ENCODE data around the gene LLGL1. TPM values are rescaled to one million over a fixed set of nuclear protein-coding genes. Genes with fewer than 3 reads are reported as not detected.

LLGL1 gene
- polyA plus RNA-seq, 2 of the 4 experiments (the other 2 are of a cell fraction) = 11.2 to 19.3 TPM

DNA sequence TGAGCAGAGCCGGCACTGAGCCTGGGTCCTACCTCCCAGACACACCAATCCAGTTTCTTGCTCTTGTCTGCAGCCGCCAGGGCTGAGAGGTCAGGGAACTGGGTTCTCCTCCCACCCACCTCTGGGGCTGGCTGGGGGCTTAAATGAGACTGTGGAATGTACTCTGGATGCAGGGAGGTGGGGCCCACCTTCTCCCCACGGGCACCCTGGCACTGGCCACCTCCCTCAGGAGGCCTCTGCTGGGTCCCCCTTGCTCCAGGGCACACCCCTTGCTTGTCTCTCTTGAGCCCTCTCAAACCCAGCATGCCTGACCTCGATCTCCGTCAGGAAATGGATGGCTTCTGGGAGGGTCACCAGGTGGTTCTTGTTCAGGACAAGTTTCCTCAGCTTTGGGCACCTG lies 26.7 kb downstream of the LLGL1 start:
- Histone ChIP-seq H3K4me1 (peaks cover 15% of the 10 kb centered on the region), H3K9me3 (no peaks in the 10 kb centered on the region), H3K4me3 (no peak overlapping the region), H3K27ac (no peak overlapping the region), H3K4me2 (no peak overlapping the region)
- POLR2A ChIA-PET = no interaction called here
- 90% methylated on average over 3 of the region's 5 CpGs for WGBS (ENCODE audit: missing lambda C conversion rate)
- no peak for ATAC-seq
- FAIRE-seq = no peak
- CTCF ChIA-PET = interaction anchor here (6.8 kb wide), 1 partner anchor 18 kb away, joined by 103 read pairs; no protein-coding TSS in a partner anchor
- TF ChIP-seq BHLHE40 (IDR thresholded peaks at IDR 0.05; ENCODE audit: low read depth, low read length) (no peak), KDM1A (IDR thresholded peaks at IDR 0.05; ENCODE audit: low read depth) (no peak), ZFP36 (IDR thresholded peaks at IDR 0.05; ENCODE audit: borderline replicate concordance, partially characterized antibody) (no peak), FOXS1 (CRISPR knock-in tag; IDR thresholded peaks at IDR 0.05) (no peak)
- DNase-seq (ENCODE audit: low read depth in 1 of 2, low spot score in 1 of 2) = no peak

DNA sequence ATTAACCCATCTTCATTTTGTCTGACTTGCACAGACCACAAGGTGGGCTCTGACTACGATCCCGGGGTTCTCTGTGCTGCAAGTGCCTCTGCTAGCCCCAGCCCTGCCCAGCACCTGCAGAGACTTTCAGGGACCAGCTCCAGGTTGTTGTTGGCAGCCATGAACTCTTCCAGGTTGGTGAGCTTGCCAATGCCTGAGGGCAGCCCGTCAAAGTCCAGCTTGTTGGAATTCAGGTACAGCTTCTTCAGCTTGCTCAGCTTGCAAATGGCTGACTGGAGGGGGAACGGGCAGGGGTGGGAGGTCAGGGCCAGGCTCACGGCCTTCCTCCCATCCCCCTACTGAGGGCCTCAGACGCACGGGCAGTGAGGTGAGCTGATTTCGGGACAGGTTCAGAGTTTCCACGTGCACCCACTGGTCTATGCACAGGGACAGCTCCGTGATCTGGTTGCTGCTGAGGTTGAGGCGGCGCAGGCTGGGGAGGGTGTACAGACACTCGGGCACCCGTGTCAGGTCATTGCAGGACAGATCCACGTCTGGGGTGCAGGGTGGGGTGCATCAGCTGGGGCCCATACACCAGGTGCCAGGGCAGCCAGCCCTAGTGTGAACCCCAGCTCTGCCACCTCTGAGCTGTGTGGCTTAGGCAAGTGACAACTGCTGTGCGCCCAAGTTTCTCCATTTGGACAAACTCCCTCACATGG lies 27.9 kb downstream of the LLGL1 start:
- DNase-seq (ENCODE audit: low read depth in 1 of 2, low spot score in 1 of 2) = no peak
- ChIA-PET CTCF (interaction anchor here (0.7 to 1.0 kb wide), 2 partner anchors 11 to 66 kb away, joined by 3 read pairs; no protein-coding TSS in a partner anchor), POLR2A (no interaction called here)
- H3K9me3 ChIP-seq = no peaks in the 10 kb centered on the region
- peaks cover 14% of the 10 kb centered on the region for H3K4me1 ChIP-seq
- ATAC-seq = no peak
- 88% methylated on average over 16 of the region's 16 CpGs for WGBS (ENCODE audit: missing lambda C conversion rate)
- H3K4me3 ChIP-seq = no peak overlapping the region
- H3K27ac ChIP-seq = no peak overlapping the region
- FAIRE-seq = no peak
- H3K4me2 ChIP-seq = no peak overlapping the region
- TF ChIP-seq TP53 (CRISPR knock-in tag; IDR thresholded peaks at IDR 0.05) = no peak
- TF ChIP-seq CHD4 (IDR thresholded peaks at IDR 0.05; ENCODE audit: borderline replicate concordance) = no peak
- no peak for TF ChIP-seq CEBPB (IDR thresholded peaks at IDR 0.05)
- TF ChIP-seq NR3C1 (IDR thresholded peaks at IDR 0.05) = no peak
- TF ChIP-seq, protein P1, sequence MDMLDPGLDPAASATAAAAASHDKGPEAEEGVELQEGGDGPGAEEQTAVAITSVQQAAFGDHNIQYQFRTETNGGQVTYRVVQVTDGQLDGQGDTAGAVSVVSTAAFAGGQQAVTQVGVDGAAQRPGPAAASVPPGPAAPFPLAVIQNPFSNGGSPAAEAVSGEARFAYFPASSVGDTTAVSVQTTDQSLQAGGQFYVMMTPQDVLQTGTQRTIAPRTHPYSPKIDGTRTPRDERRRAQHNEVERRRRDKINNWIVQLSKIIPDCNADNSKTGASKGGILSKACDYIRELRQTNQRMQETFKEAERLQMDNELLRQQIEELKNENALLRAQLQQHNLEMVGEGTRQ (IDR thresholded peaks at IDR 0.05) = no peak
- TF ChIP-seq CHD2 (IDR thresholded peaks at IDR 0.05; ENCODE audit: low read length, partially characterized antibody) = no peak
- TF ChIP-seq HDAC2 (IDR thresholded peaks at IDR 0.05) = no peak
- no peak for TF ChIP-seq NPAS2 (CRISPR knock-in tag; IDR thresholded peaks at IDR 0.05; ENCODE audit: borderline replicate concordance)
- TF ChIP-seq SMC3 (IDR thresholded peaks at IDR 0.05) = no peak
- no peak for TF ChIP-seq HOXA7 (CRISPR knock-in tag; IDR thresholded peaks at IDR 0.05)

DNA sequence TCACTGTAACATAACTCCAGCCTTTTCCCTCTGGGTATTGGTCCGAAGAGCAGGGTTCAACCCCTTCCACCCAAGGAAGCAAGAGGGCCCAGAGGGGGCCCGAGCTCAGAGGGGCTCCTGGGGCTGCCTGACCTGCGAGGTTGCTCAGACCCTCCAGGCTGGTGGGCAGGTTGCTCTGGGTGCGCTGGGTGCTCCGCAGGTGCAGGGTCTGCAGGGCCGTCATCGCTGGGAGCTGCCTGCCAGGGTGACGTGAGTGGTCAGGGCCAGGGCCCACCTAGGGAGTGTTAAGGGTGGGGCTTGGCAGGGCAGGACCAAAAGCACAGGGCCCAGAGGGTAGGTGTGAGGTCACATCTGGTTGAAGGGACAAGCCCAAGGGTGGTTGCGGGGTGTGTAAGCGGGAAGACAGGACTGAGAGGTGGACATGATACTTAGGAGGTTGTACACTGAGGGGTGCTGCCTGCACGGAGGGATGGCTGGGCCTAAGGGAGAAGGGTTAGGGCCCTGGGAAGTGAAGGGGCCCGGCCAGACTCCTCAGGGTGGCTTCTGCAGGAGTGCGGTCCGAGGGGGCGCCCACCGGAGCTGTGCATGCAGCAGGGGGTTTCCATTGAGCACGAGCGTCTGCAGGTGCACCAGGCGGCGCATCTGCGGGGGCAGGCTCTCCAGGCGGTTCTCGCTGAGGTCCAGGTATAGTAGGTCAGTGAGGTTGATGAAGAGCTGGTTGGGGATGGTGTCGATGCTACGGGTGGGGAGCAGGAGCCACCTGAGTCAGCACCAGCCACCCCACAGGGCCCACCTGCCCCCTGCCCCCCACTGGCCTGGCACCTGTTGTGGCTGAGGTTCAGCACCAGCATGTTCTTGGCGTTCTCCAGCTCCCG lies 28.7 kb downstream of the LLGL1 start:
- no peak overlapping the region for H3K27ac ChIP-seq
- ChIA-PET POLR2A (interaction anchor here (1.2 kb wide), 1 partner anchor 71 kb away, joined by 3 read pairs; the partner anchor contains the start of gene ALKBH5), CTCF (interaction anchor here (0.6 to 1.2 kb wide), 7 partner anchors 10 to 113 kb away, joined by 3 to 4 read pairs (median 3); no protein-coding TSS in a partner anchor)
- no peak for ATAC-seq
- DNase-seq (ENCODE audit: low read depth in 1 of 2, low spot score in 1 of 2) = no peak
- H3K4me2 ChIP-seq = no peak overlapping the region
- H3K4me1 ChIP-seq = peaks cover 14% of the 10 kb centered on the region
- no peak for FAIRE-seq
- 92% methylated on average over 26 of the region's 27 CpGs for WGBS (ENCODE audit: missing lambda C conversion rate)
- TF ChIP-seq SREBF2 (IDR thresholded peaks at IDR 0.05) = no peak
- TF ChIP-seq HOXA7 (CRISPR knock-in tag; IDR thresholded peaks at IDR 0.05) = no peak
- TF ChIP-seq, protein P2, sequence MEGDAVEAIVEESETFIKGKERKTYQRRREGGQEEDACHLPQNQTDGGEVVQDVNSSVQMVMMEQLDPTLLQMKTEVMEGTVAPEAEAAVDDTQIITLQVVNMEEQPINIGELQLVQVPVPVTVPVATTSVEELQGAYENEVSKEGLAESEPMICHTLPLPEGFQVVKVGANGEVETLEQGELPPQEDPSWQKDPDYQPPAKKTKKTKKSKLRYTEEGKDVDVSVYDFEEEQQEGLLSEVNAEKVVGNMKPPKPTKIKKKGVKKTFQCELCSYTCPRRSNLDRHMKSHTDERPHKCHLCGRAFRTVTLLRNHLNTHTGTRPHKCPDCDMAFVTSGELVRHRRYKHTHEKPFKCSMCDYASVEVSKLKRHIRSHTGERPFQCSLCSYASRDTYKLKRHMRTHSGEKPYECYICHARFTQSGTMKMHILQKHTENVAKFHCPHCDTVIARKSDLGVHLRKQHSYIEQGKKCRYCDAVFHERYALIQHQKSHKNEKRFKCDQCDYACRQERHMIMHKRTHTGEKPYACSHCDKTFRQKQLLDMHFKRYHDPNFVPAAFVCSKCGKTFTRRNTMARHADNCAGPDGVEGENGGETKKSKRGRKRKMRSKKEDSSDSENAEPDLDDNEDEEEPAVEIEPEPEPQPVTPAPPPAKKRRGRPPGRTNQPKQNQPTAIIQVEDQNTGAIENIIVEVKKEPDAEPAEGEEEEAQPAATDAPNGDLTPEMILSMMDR (IDR thresholded peaks at IDR 0.05) = no peak
- TF ChIP-seq PHF8 (IDR thresholded peaks at IDR 0.05; ENCODE audit: borderline replicate concordance, low read depth) = no peak
- TF ChIP-seq, protein P3, sequence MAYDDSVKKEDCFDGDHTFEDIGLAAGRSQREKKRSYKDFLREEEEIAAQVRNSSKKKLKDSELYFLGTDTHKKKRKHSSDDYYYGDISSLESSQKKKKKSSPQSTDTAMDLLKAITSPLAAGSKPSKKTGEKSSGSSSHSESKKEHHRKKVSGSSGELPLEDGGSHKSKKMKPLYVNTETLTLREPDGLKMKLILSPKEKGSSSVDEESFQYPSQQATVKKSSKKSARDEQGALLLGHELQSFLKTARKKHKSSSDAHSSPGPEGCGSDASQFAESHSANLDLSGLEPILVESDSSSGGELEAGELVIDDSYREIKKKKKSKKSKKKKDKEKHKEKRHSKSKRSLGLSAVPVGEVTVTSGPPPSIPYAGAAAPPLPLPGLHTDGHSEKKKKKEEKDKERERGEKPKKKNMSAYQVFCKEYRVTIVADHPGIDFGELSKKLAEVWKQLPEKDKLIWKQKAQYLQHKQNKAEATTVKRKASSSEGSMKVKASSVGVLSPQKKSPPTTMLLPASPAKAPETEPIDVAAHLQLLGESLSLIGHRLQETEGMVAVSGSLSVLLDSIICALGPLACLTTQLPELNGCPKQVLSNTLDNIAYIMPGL (CRISPR knock-in tag; IDR thresholded peaks at IDR 0.05; ENCODE audit: borderline replicate concordance) = no peak
- TF ChIP-seq ESRRA (IDR thresholded peaks at IDR 0.05; ENCODE audit: borderline replicate concordance, low read length) = no peak
- no peak for TF ChIP-seq NR3C1 (IDR thresholded peaks at IDR 0.05)
- no peak for TF ChIP-seq FOXS1 (CRISPR knock-in tag; IDR thresholded peaks at IDR 0.05)
- TF ChIP-seq KDM5A (IDR thresholded peaks at IDR 0.05) = no peak
- TF ChIP-seq RNF2 (IDR thresholded peaks at IDR 0.05; ENCODE audit: borderline replicate concordance, low read depth) = no peak
- H3K9me3 ChIP-seq = no peaks in the 10 kb centered on the region
- no peak overlapping the region for H3K4me3 ChIP-seq

Data from A549 (cell line).